ACHN (cell line): ENCODE measurements around the gene TMEM165.
"Not testable (repeated sequence)": the region's sequence is repeated elsewhere in the genome, so short reads cannot be mapped to it uniquely, and the experiment has no call there.

Source experiments
- DNase-seq: peaks from one replicate; pipeline ENCODE4 v3.0.0-alpha.2; 2015
- in situ Hi-C: cut with HindIII; loops from 2 replicates; pipeline ENCODE4 v1.10.0; 2017; ENCODE audit warnings: low sequenced_read_pairs, low pct_ligation_motif_present, low pct_unique_long_range_greater_than_20kb

The TMEM165 gene

GRCh38 chr4:55395529-55396307 is at the start of gene TMEM165:
Gene TMEM165 (plus strand): TSS chr4:55395957. CDS start chr4:55396190, 233 bp downstream.
- in situ Hi-C loops, result no loop called here
- peak; percentile 78 for DNase-seq

GRCh38 chr4:55345980-55346850 is 49.5 kb upstream of the TMEM165 start, which contains the start of gene SRD5A3:
Gene SRD5A3 (plus strand): TSS chr4:55346242. CDS start chr4:55346337, 95 bp downstream.
- peak; percentile 82 for DNase-seq
- in situ Hi-C loops, result no loop called here

GRCh38 chr4:55346851-55347255 is 48.9 kb upstream of the TMEM165 start:
- in situ Hi-C loops, result no loop called here
- no peak for DNase-seq

- DNase-seq, result no peak
- in situ Hi-C loops, result no loop called here
Measured at GRCh38 chr4:55347610-55348228, 48.0 kb upstream of the TMEM165 start.

GRCh38 chr4:55348466-55348865 is 47.3 kb upstream of the TMEM165 start:
- DNase-seq, result no peak
- in situ Hi-C loops, result no loop called here

- in situ Hi-C loops, DNase-seq: not testable (repeated sequence)
Measured at GRCh38 chr4:55350870-55351269, 44.9 kb upstream of the TMEM165 start.

GRCh38 chr4:55351824-55352223 is 43.9 kb upstream of the TMEM165 start:
- no peak for DNase-seq
- in situ Hi-C loops, result no loop called here

- no peak for DNase-seq
- in situ Hi-C loops, result no loop called here
Measured at GRCh38 chr4:55352726-55353125, 43.0 kb upstream of the TMEM165 start.

GRCh38 chr4:55353228-55353747 is 42.5 kb upstream of the TMEM165 start:
- DNase-seq, in situ Hi-C loops: not testable (repeated sequence)

- in situ Hi-C loops, result no loop called here
- no peak for DNase-seq
Measured at GRCh38 chr4:55354648-55355047, 41.1 kb upstream of the TMEM165 start.

- in situ Hi-C loops, result no loop called here
- DNase-seq, result no peak
Measured at GRCh38 chr4:55355555-55355954, 40.2 kb upstream of the TMEM165 start.

GRCh38 chr4:55356991-55357461 is 38.7 kb upstream of the TMEM165 start:
- peak; percentile 13 for DNase-seq
- in situ Hi-C loops, result no loop called here

- DNase-seq, result no peak
Measured at GRCh38 chr4:55358246-55358645, 37.5 kb upstream of the TMEM165 start.

GRCh38 chr4:55358668-55359067 is 37.1 kb upstream of the TMEM165 start:
- no peak for DNase-seq

More at GRCh38 chr4:55358246-55358645, 37.5 kb upstream of the TMEM165 start:
- in situ Hi-C loops, result no loop called here

GRCh38 chr4:55359397-55359916 is 36.3 kb upstream of the TMEM165 start:
- in situ Hi-C loops, result no loop called here
- no peak for DNase-seq

More at GRCh38 chr4:55358668-55359067, 37.1 kb upstream of the TMEM165 start:
- in situ Hi-C loops, result no loop called here

- in situ Hi-C loops, result not testable (repeated sequence)
Measured at GRCh38 chr4:55362938-55363337, 32.8 kb upstream of the TMEM165 start.

GRCh38 chr4:55363691-55364351 is 31.9 kb upstream of the TMEM165 start:
- DNase-seq, result no peak
- in situ Hi-C loops, result no loop called here

More at GRCh38 chr4:55362938-55363337, 32.8 kb upstream of the TMEM165 start:
- not testable (repeated sequence) for DNase-seq
